Chondrocyte (in vitro differentiated cells): Measurements from ENCODE around the gene AASS. TPM values are rescaled to one million over a fixed set of nuclear protein-coding genes. Genes with fewer than 3 reads are reported as not detected.

Experiments used
- DNase-seq: peaks from one replicate; pipeline ENCODE4 v3.0.0; 2021; ENCODE audit warnings: mixed read lengths, low spot score
- H3K27ac Mint-ChIP-seq: one replicate; pipeline ENCODE4 v1.8.0; 2021; ENCODE audit warnings: mild to moderate bottlenecking, moderate library complexity, mixed read lengths; ENCODE audit not compliant: unreplicated experiment
- H3K27me3 Mint-ChIP-seq: 2 replicates; pipeline ENCODE4 v1.8.0; 2021; ENCODE audit warnings: low read depth, mixed read lengths
- H3K36me3 Mint-ChIP-seq: 2 replicates; pipeline ENCODE4 v1.8.0; 2021; ENCODE audit warnings: low read depth, mixed read lengths
- H3K4me1 Mint-ChIP-seq: 2 replicates; pipeline ENCODE4 v1.8.0; 2021; ENCODE audit warnings: low read depth, mild to moderate bottlenecking, mixed read lengths
- H3K4me3 Mint-ChIP-seq: one replicate; pipeline ENCODE4 v1.8.0; 2021; ENCODE audit warnings: mild to moderate bottlenecking, moderate library complexity, mixed read lengths; ENCODE audit not compliant: unreplicated experiment
- H3K9me3 Mint-ChIP-seq: 2 replicates; pipeline ENCODE4 v1.8.0; 2021; ENCODE audit warnings: low read depth, mixed read lengths
- total RNA-seq: library from RNA; stranded (reverse); gene quantifications from 3 replicates; pipeline ENCODE4 v1.2.1, GENCODE V29; 2021
- TF ChIP-seq, protein P1 (sequence below): fragments of 200-600 bp; sonication (generic); IDR thresholded peaks from 2 replicates; pipeline ENCODE4 v1.5.0; 2021; ENCODE audit warnings: antibody characterized with exemption, mild to moderate bottlenecking, moderate library complexity

Gene AASS
- total RNA-seq, 1 donor from 2014 or later, result 7.3 TPM

DNA sequence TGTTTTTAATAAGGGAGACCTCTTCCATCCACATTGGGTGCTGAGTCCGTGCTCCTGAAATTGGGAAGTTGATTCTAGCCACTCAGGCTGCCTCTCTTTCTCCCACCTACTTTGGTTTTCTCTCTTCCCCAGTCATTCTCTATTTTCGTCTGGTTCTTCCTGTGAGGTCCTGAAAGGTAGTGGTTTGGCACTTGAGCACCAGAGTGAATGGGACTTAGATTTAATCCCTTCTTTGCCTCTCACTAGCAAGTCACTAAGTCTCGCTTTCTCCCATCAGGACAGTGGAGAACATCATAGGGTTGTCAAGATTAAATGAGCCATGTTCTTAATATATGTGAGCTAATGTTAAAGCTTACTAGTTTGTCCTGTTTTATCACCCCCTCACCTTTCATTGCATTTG lies 4.0 kb upstream of the AASS start:
- Mint-ChIP-seq H3K4me1 (peaks cover 8% of the 10 kb centered on the region), H3K9me3 (no peaks in the 10 kb centered on the region), H3K27ac (no peak overlapping the region), H3K4me3 (no peak overlapping the region), H3K27me3 (no peaks in the 10 kb centered on the region), H3K36me3 (no peaks in the 10 kb centered on the region)
- DNase-seq, result no peak
- TF ChIP-seq, protein P1, sequence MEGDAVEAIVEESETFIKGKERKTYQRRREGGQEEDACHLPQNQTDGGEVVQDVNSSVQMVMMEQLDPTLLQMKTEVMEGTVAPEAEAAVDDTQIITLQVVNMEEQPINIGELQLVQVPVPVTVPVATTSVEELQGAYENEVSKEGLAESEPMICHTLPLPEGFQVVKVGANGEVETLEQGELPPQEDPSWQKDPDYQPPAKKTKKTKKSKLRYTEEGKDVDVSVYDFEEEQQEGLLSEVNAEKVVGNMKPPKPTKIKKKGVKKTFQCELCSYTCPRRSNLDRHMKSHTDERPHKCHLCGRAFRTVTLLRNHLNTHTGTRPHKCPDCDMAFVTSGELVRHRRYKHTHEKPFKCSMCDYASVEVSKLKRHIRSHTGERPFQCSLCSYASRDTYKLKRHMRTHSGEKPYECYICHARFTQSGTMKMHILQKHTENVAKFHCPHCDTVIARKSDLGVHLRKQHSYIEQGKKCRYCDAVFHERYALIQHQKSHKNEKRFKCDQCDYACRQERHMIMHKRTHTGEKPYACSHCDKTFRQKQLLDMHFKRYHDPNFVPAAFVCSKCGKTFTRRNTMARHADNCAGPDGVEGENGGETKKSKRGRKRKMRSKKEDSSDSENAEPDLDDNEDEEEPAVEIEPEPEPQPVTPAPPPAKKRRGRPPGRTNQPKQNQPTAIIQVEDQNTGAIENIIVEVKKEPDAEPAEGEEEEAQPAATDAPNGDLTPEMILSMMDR, result no peak

DNA sequence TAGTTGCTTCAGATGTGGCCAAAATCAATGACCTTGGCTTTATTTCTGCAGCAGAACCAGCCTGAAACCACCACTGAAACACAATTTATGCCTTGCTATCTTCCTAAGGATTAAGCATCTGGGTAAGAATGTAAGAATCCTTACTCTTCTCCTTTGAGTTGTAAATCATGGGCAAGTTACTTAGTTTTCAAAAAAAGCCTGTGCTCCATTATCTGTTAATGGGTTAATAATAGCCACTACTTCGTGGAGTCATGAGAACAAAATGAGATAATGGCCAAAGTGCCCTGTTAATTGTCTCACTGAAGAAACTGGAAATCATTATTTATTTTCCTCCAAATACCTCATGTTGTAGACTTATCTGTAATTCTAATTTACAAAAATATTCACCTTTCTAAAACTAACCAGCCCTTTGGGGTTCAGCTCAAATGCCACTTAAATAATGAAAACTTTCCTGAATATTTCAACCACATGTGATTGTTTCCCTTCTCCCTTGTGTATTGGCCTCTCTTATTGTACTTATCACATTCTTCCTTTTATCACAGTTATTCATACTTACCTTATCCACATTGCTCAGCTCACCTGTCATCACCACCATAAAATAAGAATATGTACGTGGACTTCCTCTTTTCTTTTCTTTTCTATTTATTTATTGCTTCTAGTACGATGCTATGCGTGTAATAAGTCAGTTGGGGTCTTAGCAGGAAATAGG lies 2.0 kb upstream of the AASS start:
- TF ChIP-seq, protein P1, result no peak
- H3K36me3 Mint-ChIP-seq, result no peaks in the 10 kb centered on the region
- H3K9me3 Mint-ChIP-seq, result no peaks in the 10 kb centered on the region
- H3K27ac Mint-ChIP-seq, result no peak overlapping the region
- peaks cover 20% of the 10 kb centered on the region for H3K4me1 Mint-ChIP-seq
- H3K4me3 Mint-ChIP-seq, result no peak overlapping the region
- no peak for DNase-seq
- no peaks in the 10 kb centered on the region for H3K27me3 Mint-ChIP-seq

DNA sequence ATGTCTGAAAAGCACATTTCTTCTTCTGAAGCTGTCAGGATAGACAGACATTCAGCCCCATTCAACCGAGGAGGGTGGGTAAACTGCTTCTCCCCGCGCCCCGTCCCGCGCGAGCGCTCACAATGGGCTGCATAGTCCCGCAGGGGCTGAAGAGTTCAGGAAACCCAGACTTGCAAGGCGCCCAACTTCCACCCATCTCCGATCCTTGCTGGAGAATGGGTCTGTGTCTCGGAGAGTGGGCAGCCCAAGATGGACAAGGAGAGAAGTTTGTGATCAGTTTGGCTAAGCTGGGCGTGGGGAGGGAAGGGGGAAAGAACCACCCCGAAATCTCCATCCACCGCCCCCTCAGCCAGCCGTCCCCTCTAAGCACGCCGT lies 686 bp downstream of the AASS start:
- Mint-ChIP-seq H3K4me3 (peak overlapping the region; percentile 99), H3K27me3 (no peaks in the 10 kb centered on the region)

DNA sequence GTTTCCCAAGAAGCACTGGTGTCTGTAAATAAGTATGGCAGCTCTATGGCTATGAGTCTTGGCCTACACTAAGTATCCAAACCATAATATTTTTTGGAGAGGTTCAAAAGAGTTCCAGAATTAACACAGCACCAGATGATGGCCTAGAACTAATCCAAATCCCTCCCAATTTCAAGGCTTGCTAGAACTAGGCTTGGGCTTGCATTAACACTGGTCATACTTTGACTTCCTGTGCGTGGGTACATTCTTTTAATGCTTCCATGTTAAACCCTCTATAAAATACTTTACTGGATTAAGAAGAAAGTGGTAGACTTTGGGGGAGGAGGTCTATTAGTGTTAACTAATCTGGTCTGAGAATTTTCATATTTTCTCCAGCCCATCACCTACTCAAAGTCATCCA lies 3.1 kb downstream of the AASS start:
- Mint-ChIP-seq H3K27me3 (no peaks in the 10 kb centered on the region), H3K36me3 (no peaks in the 10 kb centered on the region), H3K4me1 (peaks cover 43% of the 10 kb centered on the region), H3K9me3 (no peaks in the 10 kb centered on the region), H3K27ac (no peak overlapping the region), H3K4me3 (no peak overlapping the region)
- DNase-seq, result no peak
- TF ChIP-seq, protein P1, result no peak

More for the DNA sequence above, 686 bp downstream of the AASS start:
- TF ChIP-seq, protein P1, result no peak
- Mint-ChIP-seq H3K36me3 (no peaks in the 10 kb centered on the region), H3K4me1 (peaks cover 23% of the 10 kb centered on the region), H3K9me3 (no peaks in the 10 kb centered on the region), H3K27ac (peak overlapping the region; percentile 99)
- peak; percentile 58 for DNase-seq

DNA sequence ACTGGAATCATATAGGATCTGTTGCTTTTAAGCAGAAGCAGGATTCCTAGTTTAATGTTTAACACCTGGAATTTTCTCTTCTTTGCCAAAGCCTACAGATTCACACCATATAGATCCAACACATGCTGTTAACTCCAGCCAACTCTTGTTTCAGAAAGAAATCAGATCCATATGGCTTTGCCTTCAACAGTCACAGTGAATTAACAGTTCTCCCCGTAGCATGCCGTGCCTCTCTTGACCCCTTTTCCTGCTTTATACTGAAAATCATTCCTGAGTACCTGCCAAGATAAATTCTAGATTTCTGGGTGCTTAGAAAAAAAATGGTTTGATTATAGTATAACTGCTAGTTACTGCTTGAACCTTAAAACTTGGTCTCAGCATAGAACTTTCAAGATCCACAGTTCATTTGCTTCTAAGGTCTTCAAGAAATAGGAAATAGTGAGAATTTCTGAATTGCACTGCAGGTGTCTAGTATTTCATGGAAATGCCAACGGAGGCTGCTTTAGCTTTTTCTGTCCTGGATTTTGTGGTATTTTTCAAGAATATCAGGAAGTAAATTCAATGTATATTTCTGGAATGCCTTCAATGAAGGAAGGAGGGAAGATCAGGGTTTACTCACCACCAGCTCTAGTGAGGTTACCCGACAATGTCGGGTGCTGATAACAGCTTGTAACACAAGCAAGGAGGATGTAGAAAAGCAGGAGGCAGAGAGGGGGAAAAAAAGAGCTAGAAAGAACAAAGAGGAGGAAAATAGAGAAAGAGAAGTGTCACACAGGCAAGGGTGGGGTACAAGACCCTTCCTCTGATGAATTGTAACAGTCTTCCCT lies 6.6 kb downstream of the AASS start:
- H3K27ac Mint-ChIP-seq, result peak overlapping the region; percentile 65
- H3K9me3 Mint-ChIP-seq, result no peaks in the 10 kb centered on the region
- no peaks in the 10 kb centered on the region for H3K27me3 Mint-ChIP-seq
- peak overlapping the region; percentile 55 for H3K4me3 Mint-ChIP-seq
- no peak for DNase-seq
- no peaks in the 10 kb centered on the region for H3K36me3 Mint-ChIP-seq
- TF ChIP-seq, protein P1, result no peak
- peaks cover 30% of the 10 kb centered on the region for H3K4me1 Mint-ChIP-seq
